Lower leg skin (tissue), 3 donors: ENCODE results near the gene CADPS2.

Experiments
- CTCF ChIP-seq, 3 donors: fragments of 450-650 bp; IDR thresholded peaks; one replicate each; pipeline ENCODE4 v1.5.1; 2016; ENCODE audit warnings: antibody characterized with exemption in 3 of 3, mild to moderate bottlenecking in 3 of 3, moderate library complexity in 2 of 3
- POLR2A ChIP-seq, 2 donors: fragments of 450-650 bp; IDR thresholded peaks; one replicate each; pipeline ENCODE4 v1.6.1; 2016 to 2017; ENCODE audit warnings: antibody characterized with exemption in 2 of 2, mild to moderate bottlenecking in 1 of 2, moderate library complexity in 1 of 2

- TF ChIP-seq POLR2A (IDR thresholded peaks at IDR 0.05) (no peak), CTCF (IDR thresholded peaks at IDR 0.05) (no peak)
Measured at GRCh38 chr7:122842971-122843370, 43.3 kb downstream of the CADPS2 start.
